C4-2B (cell line): ENCODE data around the gene MGRN1.

Experiments used
- ZFX ChIP-seq: fragments of 450-650 bp; IDR thresholded peaks from 2 replicates; pipeline ENCODE4 v1.6.1; 2017
- TF ChIP-seq, protein P1 (sequence below): fragments of 450-650 bp; conservative IDR thresholded peaks from 2 replicates; pipeline ENCODE4 v1.5.1; 2017; ENCODE audit warnings: mild to moderate bottlenecking

GRCh38 chr16:4696172-4696904, 71.7 kb downstream of the MGRN1 start:
- TF ChIP-seq, protein P1, sequence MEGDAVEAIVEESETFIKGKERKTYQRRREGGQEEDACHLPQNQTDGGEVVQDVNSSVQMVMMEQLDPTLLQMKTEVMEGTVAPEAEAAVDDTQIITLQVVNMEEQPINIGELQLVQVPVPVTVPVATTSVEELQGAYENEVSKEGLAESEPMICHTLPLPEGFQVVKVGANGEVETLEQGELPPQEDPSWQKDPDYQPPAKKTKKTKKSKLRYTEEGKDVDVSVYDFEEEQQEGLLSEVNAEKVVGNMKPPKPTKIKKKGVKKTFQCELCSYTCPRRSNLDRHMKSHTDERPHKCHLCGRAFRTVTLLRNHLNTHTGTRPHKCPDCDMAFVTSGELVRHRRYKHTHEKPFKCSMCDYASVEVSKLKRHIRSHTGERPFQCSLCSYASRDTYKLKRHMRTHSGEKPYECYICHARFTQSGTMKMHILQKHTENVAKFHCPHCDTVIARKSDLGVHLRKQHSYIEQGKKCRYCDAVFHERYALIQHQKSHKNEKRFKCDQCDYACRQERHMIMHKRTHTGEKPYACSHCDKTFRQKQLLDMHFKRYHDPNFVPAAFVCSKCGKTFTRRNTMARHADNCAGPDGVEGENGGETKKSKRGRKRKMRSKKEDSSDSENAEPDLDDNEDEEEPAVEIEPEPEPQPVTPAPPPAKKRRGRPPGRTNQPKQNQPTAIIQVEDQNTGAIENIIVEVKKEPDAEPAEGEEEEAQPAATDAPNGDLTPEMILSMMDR, result no peak
- TF ChIP-seq ZFX, result no peak
